Thyroid gland (tissue), 4 donors: ENCODE measurements around the gene ZNF597.

Source experiments
- POLR2A ChIP-seq, 2 donors: fragments of 450-650 bp; IDR thresholded peaks; one replicate each; pipeline ENCODE4 v1.6.1; 2017; ENCODE audit warnings: antibody characterized with exemption in 2 of 2, mild to moderate bottlenecking in 2 of 2, moderate library complexity in 1 of 2
- TF ChIP-seq, protein P1 (sequence below), 6 experiments: fragments of 200-600 bp in 3 of 6; fragments of 450-650 bp in 3 of 6; sonication (generic) in 3 of 6; IDR thresholded peaks; one replicate each; pipeline ENCODE4 v1.5.1; 2016 to 2019; ENCODE audit warnings: antibody characterized with exemption in 6 of 6, mild to moderate bottlenecking in 2 of 6, inconsistent platforms in 1 of 6, moderate library complexity in 1 of 6

DNA sequence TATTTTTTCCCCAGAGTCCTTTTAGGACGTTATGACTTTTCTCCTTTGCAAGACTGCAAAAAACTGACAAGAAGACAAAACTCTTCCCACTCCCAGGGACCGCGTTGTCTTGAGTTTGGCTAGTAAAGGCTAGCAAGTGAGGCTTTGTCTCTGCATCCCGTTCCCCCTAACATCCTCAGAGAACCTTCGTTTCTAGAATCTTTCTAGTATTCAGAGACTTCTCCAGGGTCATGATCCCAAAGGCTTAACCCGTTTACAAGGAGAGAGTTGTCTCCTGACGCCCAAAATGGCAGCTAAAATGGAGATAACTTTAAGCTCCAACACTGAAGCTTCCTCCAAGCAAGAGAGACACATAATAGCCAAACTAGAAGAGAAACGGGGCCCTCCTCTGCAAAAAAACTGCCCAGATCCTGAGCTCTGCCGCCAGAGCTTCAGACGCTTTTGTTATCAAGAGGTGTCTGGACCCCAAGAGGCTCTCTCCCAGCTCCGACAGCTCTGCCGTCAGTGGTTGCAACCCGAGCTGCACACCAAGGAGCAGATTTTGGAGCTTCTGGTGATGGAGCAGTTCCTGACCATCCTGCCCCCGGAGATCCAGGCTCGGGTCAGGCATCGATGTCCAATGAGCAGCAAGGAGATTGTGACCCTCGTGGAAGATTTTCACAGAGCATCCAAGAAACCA lies 41.4 kb downstream of the ZNF597 start:
- TF ChIP-seq POLR2A (IDR thresholded peaks at IDR 0.05): no peak
- TF ChIP-seq, protein P1, sequence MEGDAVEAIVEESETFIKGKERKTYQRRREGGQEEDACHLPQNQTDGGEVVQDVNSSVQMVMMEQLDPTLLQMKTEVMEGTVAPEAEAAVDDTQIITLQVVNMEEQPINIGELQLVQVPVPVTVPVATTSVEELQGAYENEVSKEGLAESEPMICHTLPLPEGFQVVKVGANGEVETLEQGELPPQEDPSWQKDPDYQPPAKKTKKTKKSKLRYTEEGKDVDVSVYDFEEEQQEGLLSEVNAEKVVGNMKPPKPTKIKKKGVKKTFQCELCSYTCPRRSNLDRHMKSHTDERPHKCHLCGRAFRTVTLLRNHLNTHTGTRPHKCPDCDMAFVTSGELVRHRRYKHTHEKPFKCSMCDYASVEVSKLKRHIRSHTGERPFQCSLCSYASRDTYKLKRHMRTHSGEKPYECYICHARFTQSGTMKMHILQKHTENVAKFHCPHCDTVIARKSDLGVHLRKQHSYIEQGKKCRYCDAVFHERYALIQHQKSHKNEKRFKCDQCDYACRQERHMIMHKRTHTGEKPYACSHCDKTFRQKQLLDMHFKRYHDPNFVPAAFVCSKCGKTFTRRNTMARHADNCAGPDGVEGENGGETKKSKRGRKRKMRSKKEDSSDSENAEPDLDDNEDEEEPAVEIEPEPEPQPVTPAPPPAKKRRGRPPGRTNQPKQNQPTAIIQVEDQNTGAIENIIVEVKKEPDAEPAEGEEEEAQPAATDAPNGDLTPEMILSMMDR (IDR thresholded peaks at IDR 0.05): no peak
